HFFc6 (cell line): ENCODE data around the gene PTPN4. TPM values are rescaled to one million over a fixed set of nuclear protein-coding genes. Genes with fewer than 3 reads are reported as not detected.

Source experiments
- DNase-seq: peaks from one replicate; pipeline ENCODE4 v3.0.0-alpha.2; 2018
- H3K27ac Mint-ChIP-seq: 2 replicates; pipeline ENCODE4 v1.8.0; 2020; ENCODE audit warnings: mild to moderate bottlenecking, mixed read lengths
- H3K27me3 Mint-ChIP-seq: 2 replicates; pipeline ENCODE4 v1.8.0; 2021; ENCODE audit warnings: mild to moderate bottlenecking, moderate library complexity, mixed read lengths; ENCODE audit not compliant: insufficient read depth
- H3K36me3 Mint-ChIP-seq: 2 replicates; pipeline ENCODE4 v1.8.0; 2021; ENCODE audit warnings: low read depth, mixed read lengths
- H3K4me1 Mint-ChIP-seq: 2 replicates; pipeline ENCODE4 v1.8.0; 2020; ENCODE audit warnings: low read depth, mixed read lengths
- H3K4me3 Mint-ChIP-seq: 2 replicates; pipeline ENCODE4 v1.8.0; 2020; ENCODE audit warnings: mild to moderate bottlenecking, moderate library complexity, mixed read lengths
- H3K9me3 Mint-ChIP-seq: 2 replicates; pipeline ENCODE4 v1.8.0; 2020; ENCODE audit warnings: mild to moderate bottlenecking, mixed read lengths
- total RNA-seq, 6 experiments: library from RNA; stranded (reverse); fragmentation: NEBNext Ultra II Directional; extraction: Animal tissue kit (Norgen Biotek cat#: 25700); gene quantifications; 2 replicates in 1 of 6; 3 replicates in 5 of 6; pipeline ENCODE4 v1.2.3, GENCODE V29; 2021
- TF ChIP-seq, protein P1 (sequence below): fragments of 200-600 bp; sonication (generic); IDR thresholded peaks from 2 replicates; pipeline ENCODE4 v1.5.0; 2021; ENCODE audit warnings: antibody characterized with exemption, mild to moderate bottlenecking

Gene PTPN4
- total RNA-seq, 6 experiments from 2014 or later = 12.0 to 20.3 (median 14.8) TPM

DNA sequence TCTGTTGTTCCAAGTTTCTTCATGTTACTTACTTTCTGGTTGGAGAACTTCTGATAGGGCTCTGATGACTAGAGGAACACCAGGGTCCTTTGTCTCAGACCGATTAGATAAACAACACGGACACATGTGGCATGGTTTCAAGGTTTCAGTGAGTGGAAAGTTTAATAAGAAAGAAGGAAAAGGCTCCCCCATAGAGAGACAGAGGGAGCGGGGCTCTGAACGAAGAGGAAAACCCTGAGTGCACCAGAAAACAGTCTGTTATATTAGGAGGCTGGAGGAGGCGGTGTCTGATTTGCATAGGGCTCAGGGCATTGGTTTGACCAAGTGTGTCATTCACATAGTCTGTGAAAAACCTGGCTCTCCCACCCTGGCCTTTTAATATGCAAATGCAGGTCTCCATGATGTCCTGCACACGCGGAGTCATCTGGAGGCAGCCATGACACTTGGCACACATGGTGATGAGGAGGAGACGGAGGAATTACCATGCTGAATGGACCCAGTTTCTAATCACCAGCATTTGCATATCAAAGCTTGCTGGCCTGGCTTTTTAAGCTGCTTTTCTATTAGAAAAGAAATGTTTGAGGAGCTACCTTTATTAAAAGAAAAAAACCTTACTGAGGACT is 94.2 kb downstream of the PTPN4 start:
- Mint-ChIP-seq H3K4me1 (peaks cover 17% of the 10 kb centered on the region), H3K27ac (no peak overlapping the region), H3K36me3 (peaks cover 29% of the 10 kb centered on the region), H3K9me3 (peaks cover 31% of the 10 kb centered on the region), H3K4me3 (no peak overlapping the region), H3K27me3 (peaks cover 2% of the 10 kb centered on the region)
- TF ChIP-seq, protein P1, sequence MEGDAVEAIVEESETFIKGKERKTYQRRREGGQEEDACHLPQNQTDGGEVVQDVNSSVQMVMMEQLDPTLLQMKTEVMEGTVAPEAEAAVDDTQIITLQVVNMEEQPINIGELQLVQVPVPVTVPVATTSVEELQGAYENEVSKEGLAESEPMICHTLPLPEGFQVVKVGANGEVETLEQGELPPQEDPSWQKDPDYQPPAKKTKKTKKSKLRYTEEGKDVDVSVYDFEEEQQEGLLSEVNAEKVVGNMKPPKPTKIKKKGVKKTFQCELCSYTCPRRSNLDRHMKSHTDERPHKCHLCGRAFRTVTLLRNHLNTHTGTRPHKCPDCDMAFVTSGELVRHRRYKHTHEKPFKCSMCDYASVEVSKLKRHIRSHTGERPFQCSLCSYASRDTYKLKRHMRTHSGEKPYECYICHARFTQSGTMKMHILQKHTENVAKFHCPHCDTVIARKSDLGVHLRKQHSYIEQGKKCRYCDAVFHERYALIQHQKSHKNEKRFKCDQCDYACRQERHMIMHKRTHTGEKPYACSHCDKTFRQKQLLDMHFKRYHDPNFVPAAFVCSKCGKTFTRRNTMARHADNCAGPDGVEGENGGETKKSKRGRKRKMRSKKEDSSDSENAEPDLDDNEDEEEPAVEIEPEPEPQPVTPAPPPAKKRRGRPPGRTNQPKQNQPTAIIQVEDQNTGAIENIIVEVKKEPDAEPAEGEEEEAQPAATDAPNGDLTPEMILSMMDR = no peak
- DNase-seq = no peak

DNA sequence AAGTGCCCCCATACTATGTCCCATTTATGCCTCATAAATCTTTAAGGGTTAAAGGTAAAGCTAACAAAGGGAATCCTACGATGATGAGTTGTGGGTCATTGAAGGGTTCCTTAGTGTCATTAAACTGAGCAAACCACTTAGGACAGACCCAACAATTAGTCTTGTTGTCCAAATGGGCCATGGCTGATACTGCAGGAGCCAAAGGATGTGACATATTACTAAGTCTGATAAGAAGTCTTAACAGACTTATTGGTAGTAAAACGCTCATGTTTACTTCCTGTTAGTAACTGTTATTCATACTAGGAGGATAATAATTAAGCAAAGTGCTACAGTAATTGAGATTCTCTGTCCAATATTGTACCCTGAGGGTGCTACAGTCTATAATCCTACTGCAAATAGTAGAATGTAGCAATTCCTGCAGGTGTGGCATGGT is 96.8 kb downstream of the PTPN4 start:
- Mint-ChIP-seq H3K9me3 (peaks cover 23% of the 10 kb centered on the region), H3K27ac (no peak overlapping the region), H3K36me3 (peaks cover 18% of the 10 kb centered on the region), H3K27me3 (peaks cover 2% of the 10 kb centered on the region), H3K4me3 (no peak overlapping the region), H3K4me1 (no peaks in the 10 kb centered on the region)
- DNase-seq = no peak
- TF ChIP-seq, protein P1 = no peak

DNA sequence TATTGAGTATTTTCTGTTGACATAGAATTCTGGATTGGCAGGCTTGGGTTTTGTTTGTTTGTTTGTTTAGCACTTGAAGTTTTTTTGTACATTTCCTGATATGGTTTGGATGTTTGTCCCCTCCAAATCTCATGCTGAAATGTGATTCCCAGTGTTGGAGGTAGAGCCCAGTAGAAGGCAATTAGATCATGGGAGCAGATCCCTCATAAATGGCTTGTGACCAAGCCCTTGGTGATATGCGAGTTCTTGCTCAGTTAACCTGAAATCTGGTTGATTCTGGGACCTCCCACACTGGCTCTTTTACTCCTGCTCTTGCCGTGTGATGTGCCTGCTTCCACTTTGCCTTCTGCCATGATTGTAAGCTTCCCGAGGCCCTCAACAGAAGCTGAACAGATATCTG is 98.0 kb downstream of the PTPN4 start:
- Mint-ChIP-seq H3K4me1 (no peaks in the 10 kb centered on the region), H3K36me3 (peaks cover 5% of the 10 kb centered on the region), H3K9me3 (peaks cover 11% of the 10 kb centered on the region), H3K27me3 (peaks cover 2% of the 10 kb centered on the region), H3K27ac (no peak overlapping the region), H3K4me3 (no peak overlapping the region)
- DNase-seq = no peak
- TF ChIP-seq, protein P1 = no peak

DNA sequence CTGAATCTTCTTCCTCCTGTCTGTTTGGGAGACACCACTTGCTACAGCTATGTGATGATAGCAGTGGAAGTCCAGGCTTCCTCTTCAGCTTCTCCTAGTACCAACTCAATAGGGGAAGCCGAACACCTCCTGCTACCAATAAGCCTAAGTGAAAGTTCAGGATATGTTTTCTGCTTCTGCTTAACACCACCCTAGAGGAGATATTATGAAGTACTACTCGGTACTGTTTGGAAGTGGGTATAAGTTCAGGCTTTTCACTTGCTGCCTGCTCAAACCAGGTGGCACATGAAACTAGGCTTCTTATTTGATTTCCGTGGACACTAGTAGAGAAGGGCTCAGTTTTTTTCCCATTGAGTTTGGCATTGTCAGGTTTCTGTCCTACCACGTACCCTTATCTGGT is 99.8 kb downstream of the PTPN4 start:
- H3K9me3 Mint-ChIP-seq = no peaks in the 10 kb centered on the region
- H3K36me3 Mint-ChIP-seq = no peaks in the 10 kb centered on the region
- H3K4me1 Mint-ChIP-seq = peaks cover 11% of the 10 kb centered on the region

DNA sequence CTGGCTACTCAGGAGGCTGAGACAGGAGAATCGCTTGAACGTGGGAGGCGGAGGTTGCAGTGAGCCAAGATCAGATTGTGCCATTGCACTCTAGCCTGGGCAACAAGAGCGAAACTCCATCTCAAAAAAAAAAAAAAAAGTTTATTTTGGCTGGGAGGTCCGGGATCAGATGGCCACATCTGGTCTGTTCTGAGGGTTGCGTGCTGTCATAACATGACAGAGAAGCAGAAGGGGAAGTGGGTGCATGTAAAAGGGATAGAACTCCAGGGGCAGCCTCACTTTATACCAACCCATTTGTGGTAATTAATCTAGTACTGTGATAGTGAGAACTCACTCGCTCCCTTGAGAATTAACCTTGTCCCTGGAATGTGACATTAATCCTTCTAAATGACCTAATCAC is 101.2 kb downstream of the PTPN4 start:
- Mint-ChIP-seq H3K9me3 (no peaks in the 10 kb centered on the region), H3K36me3 (no peaks in the 10 kb centered on the region), H3K27ac (no peak overlapping the region), H3K4me3 (no peak overlapping the region), H3K4me1 (peaks cover 18% of the 10 kb centered on the region), H3K27me3 (peaks cover 2% of the 10 kb centered on the region)
- TF ChIP-seq, protein P1 = no peak
- DNase-seq = no peak

More for the DNA sequence above, 99.8 kb downstream of the PTPN4 start:
- no peak overlapping the region for H3K27ac Mint-ChIP-seq
- no peak for DNase-seq
- TF ChIP-seq, protein P1 = no peak
- no peak overlapping the region for H3K4me3 Mint-ChIP-seq
- peaks cover 2% of the 10 kb centered on the region for H3K27me3 Mint-ChIP-seq
